GM12873 (cell line): Measurements from ENCODE around the gene SUPT20H.

ENCODE experiments used
- CTCF ChIP-seq: IDR thresholded peaks from 2 replicates; pipeline ENCODE4 v1.5.1; 2012; ENCODE audit warnings: low read depth, mild to moderate bottlenecking, moderate library complexity, low read length, control low read depth; ENCODE audit not compliant: insufficient read depth; ENCODE audit errors: missing control alignments

The SUPT20H gene

GRCh38 chr13:37089495-37089894 lies 30.0 kb upstream of the SUPT20H start:
- no peak for TF ChIP-seq CTCF

GRCh38 chr13:37087486-37087885 lies 28.0 kb upstream of the SUPT20H start:
- no peak for TF ChIP-seq CTCF

- TF ChIP-seq CTCF, result no peak
Measured at GRCh38 chr13:37085606-37086005, 26.1 kb upstream of the SUPT20H start.

GRCh38 chr13:37076818-37077217 lies 17.3 kb upstream of the SUPT20H start:
- TF ChIP-seq CTCF, result no peak

- TF ChIP-seq CTCF, result no peak
Measured at GRCh38 chr13:37075164-37075563, 15.7 kb upstream of the SUPT20H start.

GRCh38 chr13:37074703-37075102 lies 15.2 kb upstream of the SUPT20H start:
- no peak for TF ChIP-seq CTCF

- no peak for TF ChIP-seq CTCF
Measured at GRCh38 chr13:37072024-37072423, 12.5 kb upstream of the SUPT20H start.
